SHP77 treated with DMSO at 0.1 percent for 48 hours (cell line): ENCODE results near the gene SON.
"Not testable (repeated sequence)": the region's sequence is repeated elsewhere in the genome, so short reads cannot be mapped to it uniquely, and the experiment has no call there.

ENCODE experiments used
- DNase-seq: peaks from one replicate; lab custom pipeline; 2025; lab: John Stamatoyannopoulos, UW

SON gene

GRCh38 chr21:33578214-33578613 lies 35.4 kb downstream of the SON start:
- DNase-seq = no peak

- no peak for DNase-seq
Observed at GRCh38 chr21:33578959-33579542, 36.2 kb downstream of the SON start.

- no peak for DNase-seq
Observed at GRCh38 chr21:33584455-33584854, 41.6 kb downstream of the SON start.

- DNase-seq = no peak
Observed at GRCh38 chr21:33586927-33587326, 44.1 kb downstream of the SON start.

GRCh38 chr21:33587792-33588484 lies 45.1 kb downstream of the SON start:
- no peak for DNase-seq

GRCh38 chr21:33588485-33589335 lies 45.9 kb downstream of the SON start, which contains the start of gene DONSON:
Gene DONSON (minus strand): TSS chr21:33588684. CDS start chr21:33588641, 43 bp downstream.
- peak; percentile 53 for DNase-seq

- DNase-seq = no peak
Observed at GRCh38 chr21:33598051-33598450, 55.2 kb downstream of the SON start.

- no peak for DNase-seq
Observed at GRCh38 chr21:33608559-33608958, 65.7 kb downstream of the SON start.

GRCh38 chr21:33611006-33611744 lies 68.3 kb downstream of the SON start:
- DNase-seq = no peak

- not testable (repeated sequence) for DNase-seq
Observed at GRCh38 chr21:33617565-33617964, 74.7 kb downstream of the SON start.

GRCh38 chr21:33618407-33618806 lies 75.6 kb downstream of the SON start:
- DNase-seq = no peak

- DNase-seq = no peak
Observed at GRCh38 chr21:33619726-33620125, 76.9 kb downstream of the SON start.

GRCh38 chr21:33622253-33622652 lies 79.4 kb downstream of the SON start:
- no peak for DNase-seq

- DNase-seq = not testable (repeated sequence)
Observed at GRCh38 chr21:33626151-33626550, 83.3 kb downstream of the SON start.
